Measurements from ENCODE around the gene GSTO2.

GSTO2 gene

GRCh38 chr10:104253106-104253505 is 15.9 kb upstream of the GSTO2 start:
- TF ChIP-seq CTCF (IDR thresholded peaks at IDR 0.05; ENCODE audit: extremely low read depth, insufficient read depth, missing control alignments), result no peak
- in situ Hi-C loops (cut with MboI; ENCODE audit: low pct_unique_long_range_greater_than_20kb, low sequenced_read_pairs, unreplicated experiment), result no loop called here
- DNase-seq (ENCODE audit: low spot score), result no peak

GRCh38 chr10:104253606-104254410 is 15.2 kb upstream of the GSTO2 start:
- TF ChIP-seq CTCF (IDR thresholded peaks at IDR 0.05; ENCODE audit: extremely low read depth, insufficient read depth, missing control alignments), result no peak
- in situ Hi-C loops (cut with MboI; ENCODE audit: low pct_unique_long_range_greater_than_20kb, low sequenced_read_pairs, unreplicated experiment), result no loop called here
- DNase-seq (ENCODE audit: low spot score), result no peak

- in situ Hi-C loops (cut with MboI; ENCODE audit: low pct_unique_long_range_greater_than_20kb, low sequenced_read_pairs, unreplicated experiment), result no loop called here
- peak; percentile 72 for DNase-seq (ENCODE audit: low spot score)
Measured at GRCh38 chr10:104254493-104255310, 14.3 kb upstream of the GSTO2 start, which contains the start of gene GSTO1. GSTO1 (plus strand) TSS chr10:104254892; CDS start chr10:104254929, 37 bp downstream.

GRCh38 chr10:104255311-104255981 is 13.5 kb upstream of the GSTO2 start:
- peak; percentile 46 for DNase-seq (ENCODE audit: low spot score)
- in situ Hi-C loops (cut with MboI; ENCODE audit: low pct_unique_long_range_greater_than_20kb, low sequenced_read_pairs, unreplicated experiment), result no loop called here
- TF ChIP-seq CTCF (IDR thresholded peaks at IDR 0.05; ENCODE audit: extremely low read depth, insufficient read depth, missing control alignments), result no peak

More at GRCh38 chr10:104254493-104255310, 14.3 kb upstream of the GSTO2 start, which contains the start of gene GSTO1:
- TF ChIP-seq CTCF (IDR thresholded peaks at IDR 0.05; ENCODE audit: extremely low read depth, insufficient read depth, missing control alignments), result no peak

- DNase-seq (ENCODE audit: low spot score), result no peak
- in situ Hi-C loops (cut with MboI; ENCODE audit: low pct_unique_long_range_greater_than_20kb, low sequenced_read_pairs, unreplicated experiment), result no loop called here
- TF ChIP-seq CTCF (IDR thresholded peaks at IDR 0.05; ENCODE audit: extremely low read depth, insufficient read depth, missing control alignments), result no peak
Measured at GRCh38 chr10:104256335-104256961, 12.5 kb upstream of the GSTO2 start.

- no peak for DNase-seq (ENCODE audit: low spot score)
- in situ Hi-C loops (cut with MboI; ENCODE audit: low pct_unique_long_range_greater_than_20kb, low sequenced_read_pairs, unreplicated experiment), result no loop called here
- no peak for TF ChIP-seq CTCF (IDR thresholded peaks at IDR 0.05; ENCODE audit: extremely low read depth, insufficient read depth, missing control alignments)
Measured at GRCh38 chr10:104257235-104257634, 11.7 kb upstream of the GSTO2 start.

All from GM13977 (cell line).